SK-N-MC (cell line): ENCODE results near the gene AVP.

Experiments
- DNase-seq: peaks from one replicate; pipeline ENCODE4 v3.0.0-alpha.2; 2011; ENCODE audit warnings: low read depth, low spot score
- H3K27ac ChIP-seq: fragments of 200-600 bp; sonication (generic); 2 replicates; pipeline ENCODE4 v1.5.1; 2016; ENCODE audit warnings: mixed run types
- H3K36me3 ChIP-seq: fragments of 200-600 bp; sonication (generic); 2 replicates; pipeline ENCODE4 v1.6.1; 2017; ENCODE audit warnings: antibody characterized with exemption, low read length, mixed read lengths; ENCODE audit not compliant: insufficient read depth
- H3K4me3 ChIP-seq: fragments of 200-600 bp; sonication (generic); 2 replicates; pipeline ENCODE4 v1.5.1; 2016
- H3K9ac ChIP-seq: fragments of 200-600 bp; sonication (generic); 2 replicates; pipeline ENCODE4 v1.8.0; 2017; ENCODE audit warnings: mixed run types, mixed read lengths; ENCODE audit not compliant: insufficient read length
- H3K9me3 ChIP-seq: fragments of 200-600 bp; sonication (generic); 2 replicates; pipeline ENCODE4 v1.6.1; 2017; ENCODE audit warnings: low read depth, mild to moderate bottlenecking, antibody characterized with exemption, low read length, moderate library complexity, mixed read lengths
- EZH2 ChIP-seq: fragments of 200-600 bp; sonication (generic); IDR thresholded peaks from one replicate; pipeline ENCODE4 v1.6.1; 2017; ENCODE audit warnings: antibody characterized with exemption
- FOXP2 ChIP-seq: optimal IDR thresholded peaks from 2 replicates; pipeline ENCODE3; 2011; ENCODE audit warnings: mild to moderate bottlenecking, moderate library complexity; ENCODE audit not compliant: insufficient read depth; ENCODE audit errors: extremely low read length, control extremely low read depth
- POLR2AphosphoS5 ChIP-seq: IDR thresholded peaks from 2 replicates; pipeline ENCODE4 v1.6.1; 2012; ENCODE audit warnings: mild to moderate bottlenecking, low read depth, low read length, borderline replicate concordance

AVP gene

GRCh38 chr20:3101737-3102574, 17.4 kb upstream of the AVP start:
- Histone ChIP-seq H3K9me3 (no peaks in the 10 kb centered on the region), H3K4me3 (no peak overlapping the region), H3K27ac (no peak overlapping the region), H3K36me3 (no peaks in the 10 kb centered on the region), H3K9ac (no peak overlapping the region)
- TF ChIP-seq FOXP2 (no peak), POLR2AphosphoS5 (no peak)
- DNase-seq: no peak

GRCh38 chr20:3101251-3101650, 16.7 kb upstream of the AVP start:
- Histone ChIP-seq H3K36me3 (no peaks in the 10 kb centered on the region), H3K4me3 (no peak overlapping the region), H3K27ac (no peak overlapping the region), H3K9ac (no peak overlapping the region), H3K9me3 (no peaks in the 10 kb centered on the region)
- TF ChIP-seq EZH2: no peak
- TF ChIP-seq POLR2AphosphoS5: no peak
- no peak for TF ChIP-seq FOXP2
- no peak for DNase-seq

DNA sequence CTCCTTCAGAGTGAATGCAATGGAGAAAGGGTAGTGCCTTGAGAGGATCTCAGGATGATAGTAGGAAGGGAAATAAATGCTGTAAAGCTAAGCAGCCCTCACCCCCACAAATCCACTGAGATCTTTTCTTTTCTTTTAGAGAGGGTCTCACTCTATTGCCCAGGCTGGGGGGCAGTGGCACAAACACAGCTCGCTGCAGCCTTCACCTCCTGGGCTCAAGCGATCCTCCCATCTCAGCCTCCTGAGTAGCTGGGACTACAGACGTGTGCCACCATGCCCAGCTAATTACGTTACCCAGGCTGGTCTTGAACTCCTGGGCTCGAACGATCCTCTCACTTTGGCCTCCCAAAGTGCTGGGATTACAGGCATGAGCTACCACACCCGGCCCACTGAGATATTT, 16.0 kb upstream of the AVP start:
- H3K4me3 ChIP-seq: no peak overlapping the region
- H3K9me3 ChIP-seq: no peaks in the 10 kb centered on the region
- TF ChIP-seq POLR2AphosphoS5 (no peak), FOXP2 (no peak), EZH2 (no peak)
- H3K27ac ChIP-seq: no peak overlapping the region
- no peaks in the 10 kb centered on the region for H3K36me3 ChIP-seq
- no peak for DNase-seq
- no peak overlapping the region for H3K9ac ChIP-seq

DNA sequence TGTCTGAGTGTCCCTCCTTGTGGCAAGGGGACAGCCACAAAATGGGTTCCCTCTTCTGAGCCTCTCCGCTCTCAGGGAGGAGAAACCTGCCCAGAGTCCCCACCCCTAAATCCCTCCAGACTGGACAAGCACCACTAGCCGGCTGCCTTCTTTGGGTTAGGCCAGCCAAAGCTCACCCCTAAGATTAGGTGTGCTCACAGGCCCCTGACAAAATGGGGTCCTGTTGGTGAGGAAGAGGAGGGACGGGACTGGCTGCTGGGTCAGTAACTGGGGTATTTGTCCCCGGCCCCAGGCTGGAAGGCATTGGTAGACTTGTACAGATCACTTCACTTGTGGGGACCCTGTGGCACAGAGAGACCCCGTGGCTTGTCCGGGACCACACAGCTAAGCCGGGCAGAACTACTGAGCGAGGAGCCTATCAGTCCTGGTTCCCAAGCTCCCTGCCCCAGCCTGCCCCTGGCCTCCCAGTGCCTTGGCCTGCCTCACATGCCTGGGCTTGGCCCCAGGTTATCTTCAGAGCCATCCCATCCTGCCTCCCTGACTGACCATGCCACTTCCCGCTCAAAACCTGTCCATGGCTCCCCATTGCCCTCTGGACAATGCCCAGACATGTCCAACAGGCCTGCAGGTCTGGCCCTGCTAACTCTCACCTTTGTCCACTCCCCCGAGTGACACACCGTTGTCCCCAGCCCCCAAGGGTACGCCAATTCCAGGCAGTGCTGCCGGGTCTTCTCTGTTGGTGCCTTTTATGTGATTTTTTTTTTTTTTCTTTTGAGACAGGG, 10.5 kb upstream of the AVP start:
- no peak for DNase-seq
- no peaks in the 10 kb centered on the region for H3K36me3 ChIP-seq
- no peak overlapping the region for H3K4me3 ChIP-seq
- no peaks in the 10 kb centered on the region for H3K9me3 ChIP-seq
- TF ChIP-seq FOXP2 (no peak), POLR2AphosphoS5 (no peak), EZH2 (no peak)
- no peak overlapping the region for H3K9ac ChIP-seq
- no peak overlapping the region for H3K27ac ChIP-seq

GRCh38 chr20:3093861-3094361, 9.4 kb upstream of the AVP start:
- no peak overlapping the region for H3K9ac ChIP-seq
- no peak for DNase-seq
- H3K9me3 ChIP-seq: no peaks in the 10 kb centered on the region
- no peak for TF ChIP-seq FOXP2
- no peak for TF ChIP-seq EZH2
- no peak for TF ChIP-seq POLR2AphosphoS5
- no peaks in the 10 kb centered on the region for H3K36me3 ChIP-seq
- H3K27ac ChIP-seq: no peak overlapping the region
- H3K4me3 ChIP-seq: no peak overlapping the region

DNA sequence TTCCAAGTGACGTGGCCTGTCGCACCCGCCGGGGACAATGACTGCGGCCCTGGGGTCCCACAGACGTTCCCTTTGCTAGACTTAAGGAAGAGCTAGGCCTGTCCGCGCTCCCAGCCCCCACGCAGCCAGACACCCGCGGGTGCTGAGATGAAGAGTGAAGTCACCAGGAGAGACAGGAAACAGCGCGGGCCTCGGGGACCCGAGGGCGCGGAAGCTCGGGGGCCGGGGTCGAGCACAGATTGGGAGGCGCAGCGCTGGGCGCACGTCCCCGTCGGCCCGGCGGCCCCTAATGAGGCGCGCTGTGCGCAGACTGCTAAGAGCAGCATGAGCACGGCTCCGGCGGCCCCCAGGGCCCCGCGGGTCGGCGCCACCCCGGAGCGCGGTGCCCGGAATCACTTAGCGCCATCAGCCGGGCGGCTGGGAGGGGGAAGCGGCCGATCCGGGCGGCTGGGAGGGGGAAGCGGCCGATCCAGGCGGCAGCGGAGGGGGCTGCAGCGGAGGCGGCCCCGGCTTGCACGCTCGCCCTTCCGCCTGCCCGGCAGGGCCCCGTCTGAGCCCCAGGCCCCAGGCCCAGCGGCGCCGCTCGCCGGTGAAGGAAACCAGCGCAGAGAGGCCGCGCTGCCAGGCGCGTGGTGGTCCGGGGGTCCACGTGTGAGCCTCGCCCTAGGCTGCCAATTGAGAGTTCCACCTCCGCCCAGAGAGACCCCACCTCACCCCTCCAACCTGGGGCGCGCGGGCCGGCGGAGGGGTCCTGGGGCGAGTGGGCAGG, 8.3 kb upstream of the AVP start:
- no peak overlapping the region for H3K9ac ChIP-seq
- H3K9me3 ChIP-seq: no peaks in the 10 kb centered on the region
- no peak for DNase-seq
- no peak overlapping the region for H3K4me3 ChIP-seq
- no peak overlapping the region for H3K27ac ChIP-seq
- H3K36me3 ChIP-seq: no peaks in the 10 kb centered on the region
- TF ChIP-seq EZH2 (no peak), FOXP2 (no peak), POLR2AphosphoS5 (no peak)

DNA sequence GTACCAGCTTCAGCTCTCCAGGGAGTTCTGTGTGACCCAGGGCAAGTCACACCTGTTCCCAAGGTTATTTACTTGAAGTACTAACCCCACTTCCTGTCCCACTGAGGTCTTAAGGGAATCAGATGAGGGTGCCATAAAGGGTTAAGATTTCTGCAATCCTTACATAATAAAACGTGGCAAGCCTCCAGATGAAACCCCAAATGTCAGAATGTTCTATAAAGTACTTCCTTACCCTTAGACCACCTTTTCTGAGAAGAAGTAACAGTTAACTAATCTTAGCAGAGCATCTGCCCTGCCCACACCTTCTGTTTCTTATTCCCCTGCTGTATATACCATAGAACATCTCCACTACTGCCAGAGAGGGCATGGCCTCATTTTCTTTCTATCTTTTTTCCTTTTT, 6.0 kb upstream of the AVP start:
- H3K9me3 ChIP-seq: no peaks in the 10 kb centered on the region
- no peak overlapping the region for H3K27ac ChIP-seq
- no peak for TF ChIP-seq EZH2
- no peak for TF ChIP-seq FOXP2
- no peak for TF ChIP-seq POLR2AphosphoS5
- no peak overlapping the region for H3K4me3 ChIP-seq
- DNase-seq: no peak
- no peaks in the 10 kb centered on the region for H3K36me3 ChIP-seq
- no peak overlapping the region for H3K9ac ChIP-seq

DNA sequence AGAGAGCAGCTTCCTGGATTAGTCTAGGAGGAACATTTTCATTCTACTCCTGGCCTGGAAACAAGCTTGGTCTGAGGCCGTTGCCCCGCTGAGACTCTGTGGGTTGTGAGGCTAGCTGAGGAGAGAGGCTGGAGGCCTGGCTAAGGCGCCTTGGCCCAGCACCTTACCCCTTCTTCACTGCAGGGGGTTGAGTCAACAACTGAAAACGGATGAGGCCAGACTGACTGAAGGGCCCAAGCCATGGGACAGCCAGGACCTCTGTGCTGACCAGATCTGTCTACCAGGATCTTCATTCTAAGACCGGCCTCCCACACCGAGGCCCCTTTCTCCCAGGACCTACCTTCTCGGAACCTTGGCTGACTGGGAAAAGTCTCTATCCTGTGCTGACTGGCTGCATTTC, 3.5 kb upstream of the AVP start:
- Histone ChIP-seq H3K36me3 (no peaks in the 10 kb centered on the region), H3K9ac (no peak overlapping the region), H3K4me3 (no peak overlapping the region), H3K27ac (no peak overlapping the region), H3K9me3 (no peaks in the 10 kb centered on the region)
- DNase-seq: no peak
- no peak for TF ChIP-seq FOXP2
- TF ChIP-seq EZH2: no peak
- no peak for TF ChIP-seq POLR2AphosphoS5
